ENCODE measurements around the gene BTBD19. TPM values are rescaled to one million over a fixed set of nuclear protein-coding genes. Genes with fewer than 3 reads are reported as not detected.

The BTBD19 gene
- polyA plus RNA-seq, 1 donor (not counting 4 experiments of a cell fraction or from before 2014, with no cell fraction given), result 2.9 TPM

DNA sequence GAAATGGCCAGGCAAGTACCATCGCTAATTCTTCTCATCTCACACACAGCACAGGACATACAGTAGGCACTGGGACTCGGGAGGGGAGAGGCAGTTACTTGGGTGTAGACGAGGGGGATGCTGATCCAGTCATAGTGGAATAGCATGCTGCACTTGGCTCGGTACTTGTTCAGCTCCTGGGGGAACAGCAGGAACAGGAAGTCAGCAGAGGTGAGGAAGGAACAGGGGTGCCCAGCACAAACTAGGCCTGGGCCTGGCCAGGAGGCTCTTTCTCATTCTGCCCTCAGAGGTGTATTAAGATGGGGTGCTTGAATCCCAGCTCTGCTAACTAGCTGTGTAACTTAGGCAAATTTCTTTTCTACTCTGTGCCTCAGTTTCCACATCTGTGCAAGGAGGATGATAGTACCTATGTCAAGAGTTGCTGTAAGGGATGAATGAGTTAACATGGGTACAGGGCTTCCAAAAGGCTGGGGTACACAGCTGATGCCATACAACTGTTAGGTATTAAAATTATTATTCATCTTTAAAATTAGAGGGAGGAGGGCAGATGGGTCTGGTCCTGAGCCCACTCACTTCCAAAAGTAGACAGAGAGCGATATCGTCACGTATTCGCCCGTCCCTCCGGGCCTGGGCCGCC is 22.7 kb upstream of the BTBD19 start:
- Histone ChIP-seq H4K20me1 (ENCODE audit: control insufficient read depth, extremely low read depth, insufficient read depth, low read length) (no peaks in the 10 kb centered on the region), H3K36me3 (ENCODE audit: control insufficient read depth in 2 of 2, extremely low read depth in 1 of 2, insufficient read depth in 2 of 2, low read length in 2 of 2) (peaks cover 0 to 9% of the 10 kb centered on the region in 2 experiments), H3K27ac (ENCODE audit: control insufficient read depth, insufficient read depth, low read length) (no peak overlapping the region), H3K4me3 (ENCODE audit: control insufficient read depth in 2 of 3, extremely low read depth in 1 of 3, insufficient read depth in 2 of 3, low read depth in 1 of 3, low read length in 3 of 3) (peak overlapping the region in 2 of 3 experiments; percentile 36 to 40), H3K27me3 (ENCODE audit: control insufficient read depth, extremely low read depth, insufficient read depth, low read length) (no peaks in the 10 kb centered on the region), H3K4me2 (ENCODE audit: control insufficient read depth, extremely low read depth, insufficient read depth, low read depth, low read length) (peak overlapping the region; percentile 89), H2AFZ (ENCODE audit: control insufficient read depth, low read length) (peak overlapping the region; percentile 71), H3K9me3 (ENCODE audit: control insufficient read depth, low read depth, low read length) (no peaks in the 10 kb centered on the region), H3K4me1 (ENCODE audit: control insufficient read depth, extremely low read depth, insufficient read depth, low read length) (peaks cover 19% of the 10 kb centered on the region), H3K9me1 (ENCODE audit: control insufficient read depth, extremely low read depth, insufficient read depth, low read length) (peaks cover 2% of the 10 kb centered on the region), H3K79me2 (ENCODE audit: control insufficient read depth, insufficient read depth, low read length) (no peaks in the 10 kb centered on the region), H3K9ac (ENCODE audit: control insufficient read depth, extremely low read depth, insufficient read depth, low read length) (peak overlapping the region; percentile 56)
- TF ChIP-seq EZH2 (IDR thresholded peaks at IDR 0.05; ENCODE audit: low read length), result no peak
- TF ChIP-seq CTCF (optimal IDR thresholded peaks at IDR 0.05 in 1 of 3, IDR thresholded peaks at IDR 0.05 in 1 of 3, conservative IDR thresholded peaks at IDR 0.05 in 1 of 3; ENCODE audit: extremely low read depth in 1 of 3, insufficient read depth in 2 of 3, low read length in 3 of 3), result no peak
- no peak for DNase-seq (ENCODE audit: low read depth, low spot score)
- dilution Hi-C loops (cut with MboI; ENCODE audit: extremely low pct_ligation_motif_present, low sequenced_read_pairs), result no loop called here
- FAIRE-seq, result no peak

DNA sequence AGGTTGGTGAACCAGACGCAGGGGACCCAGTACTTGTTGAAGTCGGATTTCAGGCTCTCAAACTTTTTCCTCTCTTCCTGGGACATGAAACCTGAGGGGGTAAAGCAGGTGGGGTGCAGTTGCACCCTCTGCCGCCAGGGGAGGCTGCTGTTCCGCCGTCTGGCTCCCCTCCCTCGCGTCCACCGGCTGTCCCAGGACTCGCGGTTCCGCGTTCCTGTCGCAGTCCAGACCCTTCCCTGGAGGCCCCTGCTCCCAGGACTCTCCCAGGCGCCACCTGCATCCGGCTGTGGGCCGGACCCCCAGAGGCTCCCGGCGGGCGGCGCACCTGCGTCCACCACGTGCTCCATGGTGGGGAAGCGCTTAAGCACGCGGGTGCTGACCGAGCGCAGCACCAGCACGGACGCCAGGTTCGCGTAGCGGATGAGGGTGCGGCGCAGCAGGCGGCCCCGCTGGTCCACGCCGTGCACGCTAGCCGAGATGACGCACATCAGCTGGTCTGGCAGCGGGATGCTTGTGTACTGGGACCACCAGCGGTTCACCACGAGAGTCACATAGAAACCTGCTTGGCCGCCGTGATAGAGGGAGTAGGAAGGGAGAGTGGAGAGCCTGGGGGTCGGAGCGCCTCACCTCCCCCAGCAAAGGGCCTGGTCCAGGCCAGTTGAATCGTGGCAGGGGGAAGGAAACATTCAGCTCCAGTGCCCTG is 22.0 kb upstream of the BTBD19 start:
- peaks cover 19% of the 10 kb centered on the region for H3K4me1 ChIP-seq (ENCODE audit: control insufficient read depth, extremely low read depth, insufficient read depth, low read length)
- DNase-seq (ENCODE audit: low read depth, low spot score), result no peak
- peak overlapping the region; percentile 71 for H2AFZ ChIP-seq (ENCODE audit: control insufficient read depth, low read length)
- H3K4me2 ChIP-seq (ENCODE audit: control insufficient read depth, extremely low read depth, insufficient read depth, low read depth, low read length), result peak overlapping the region; percentile 89
- no peaks in the 10 kb centered on the region for H3K27me3 ChIP-seq (ENCODE audit: control insufficient read depth, extremely low read depth, insufficient read depth, low read length)
- no peaks in the 10 kb centered on the region for H3K79me2 ChIP-seq (ENCODE audit: control insufficient read depth, insufficient read depth, low read length)
- dilution Hi-C loops (cut with MboI; ENCODE audit: extremely low pct_ligation_motif_present, low sequenced_read_pairs), result no loop called here
- FAIRE-seq, result no peak
- no peaks in the 10 kb centered on the region for H4K20me1 ChIP-seq (ENCODE audit: control insufficient read depth, extremely low read depth, insufficient read depth, low read length)
- H3K9me1 ChIP-seq (ENCODE audit: control insufficient read depth, extremely low read depth, insufficient read depth, low read length), result peaks cover under 1% of the 10 kb centered on the region
- TF ChIP-seq EZH2 (IDR thresholded peaks at IDR 0.05; ENCODE audit: low read length), result no peak
- peak; percentile 99 to 100 (median 99) for TF ChIP-seq CTCF (optimal IDR thresholded peaks at IDR 0.05 in 1 of 3, IDR thresholded peaks at IDR 0.05 in 1 of 3, conservative IDR thresholded peaks at IDR 0.05 in 1 of 3; ENCODE audit: extremely low read depth in 1 of 3, insufficient read depth in 2 of 3, low read length in 3 of 3)
- peaks cover 0 to 4% of the 10 kb centered on the region in 2 experiments for H3K36me3 ChIP-seq (ENCODE audit: control insufficient read depth in 2 of 2, extremely low read depth in 1 of 2, insufficient read depth in 2 of 2, low read length in 2 of 2)
- peak overlapping the region; percentile 56 for H3K9ac ChIP-seq (ENCODE audit: control insufficient read depth, extremely low read depth, insufficient read depth, low read length)
- H3K4me3 ChIP-seq (ENCODE audit: control insufficient read depth in 2 of 3, extremely low read depth in 1 of 3, insufficient read depth in 2 of 3, low read depth in 1 of 3, low read length in 3 of 3), result peak overlapping the region in 2 of 3 experiments; percentile 36 to 40
- no peak overlapping the region for H3K27ac ChIP-seq (ENCODE audit: control insufficient read depth, insufficient read depth, low read length)
- no peaks in the 10 kb centered on the region for H3K9me3 ChIP-seq (ENCODE audit: control insufficient read depth, low read depth, low read length)
